Measurements from ENCODE around the gene NOXA1. TPM values are rescaled to one million over a fixed set of nuclear protein-coding genes. Genes with fewer than 3 reads are reported as not detected.

NOXA1 gene
- total and polyA plus RNA-seq, 9 of the 15 experiments (the other 6 are each of a cell fraction or from before 2014, with no cell fraction given): 0.07 to 1.2 (median 0.20) TPM; not detected in 4

GRCh38 chr9:137435980-137436760 is 13.0 kb downstream of the NOXA1 start (continued):
- no peak for TF ChIP-seq ZNF12 (CRISPR knock-in tag; IDR thresholded peaks at IDR 0.05)
- no peak for TF ChIP-seq MCM7 (IDR thresholded peaks at IDR 0.05)
- peak; percentile 95 for TF ChIP-seq ATF3 (IDR thresholded peaks at IDR 0.05)
- peak; percentile 96 for TF ChIP-seq ATF3 (CRISPR knock-in tag; conservative IDR thresholded peaks at IDR 0.05)
- TF ChIP-seq POLR2G (IDR thresholded peaks at IDR 0.05; ENCODE audit: low read depth, low read length): peak; percentile 68
- no peak for TF ChIP-seq NR4A1 (CRISPR knock-in tag; IDR thresholded peaks at IDR 0.05)
- no peak for TF ChIP-seq NR4A1 (tag; IDR thresholded peaks at IDR 0.05)
- TF ChIP-seq MAX (CRISPR knock-in tag; IDR thresholded peaks at IDR 0.05): peak; percentile 35; the same call in 1 of the 2 replicates
- TF ChIP-seq MYNN (IDR thresholded peaks at IDR 0.05): 0 out of 2 replicates have a peak, but pooled peaks have one; percentile 39
- no peak for TF ChIP-seq MYNN (CRISPR knock-in tag; IDR thresholded peaks at IDR 0.05)
- no peak for TF ChIP-seq SMARCA5 (IDR thresholded peaks at IDR 0.05)
- TF ChIP-seq GABPB1 (CRISPR knock-in tag; IDR thresholded peaks at IDR 0.05): 0 out of 2 replicates have a peak, but pooled peaks have one; percentile 33
- peak; percentile 63 for TF ChIP-seq BHLHE40 (IDR thresholded peaks at IDR 0.05; ENCODE audit: low read length)
- TF ChIP-seq REST (IDR thresholded peaks at IDR 0.05; ENCODE audit: borderline replicate concordance): peak; percentile 30; the same call in 1 of the 2 replicates
- no peak for TF ChIP-seq REST (CRISPR knock-in tag; IDR thresholded peaks at IDR 0.05; ENCODE audit: low read depth)
- peak; percentile 99 for TF ChIP-seq EGR1 (conservative IDR thresholded peaks at IDR 0.05)
- no peak for TF ChIP-seq E2F8 (IDR thresholded peaks at IDR 0.05; ENCODE audit: low read depth, partially characterized antibody)
- TF ChIP-seq PTRF (tag; IDR thresholded peaks at IDR 0.05): no peak
